Fibroblast of upper back skin (primary cell): ENCODE measurements around the gene CGNL1.
A peak's percentile ranks its signal among the peaks of the same experiment; 100 is the strongest.

Experiments
- DNase-seq: peaks from one replicate; pipeline ENCODE4 v3.0.0-alpha.2; 2013

CGNL1 gene

DNA sequence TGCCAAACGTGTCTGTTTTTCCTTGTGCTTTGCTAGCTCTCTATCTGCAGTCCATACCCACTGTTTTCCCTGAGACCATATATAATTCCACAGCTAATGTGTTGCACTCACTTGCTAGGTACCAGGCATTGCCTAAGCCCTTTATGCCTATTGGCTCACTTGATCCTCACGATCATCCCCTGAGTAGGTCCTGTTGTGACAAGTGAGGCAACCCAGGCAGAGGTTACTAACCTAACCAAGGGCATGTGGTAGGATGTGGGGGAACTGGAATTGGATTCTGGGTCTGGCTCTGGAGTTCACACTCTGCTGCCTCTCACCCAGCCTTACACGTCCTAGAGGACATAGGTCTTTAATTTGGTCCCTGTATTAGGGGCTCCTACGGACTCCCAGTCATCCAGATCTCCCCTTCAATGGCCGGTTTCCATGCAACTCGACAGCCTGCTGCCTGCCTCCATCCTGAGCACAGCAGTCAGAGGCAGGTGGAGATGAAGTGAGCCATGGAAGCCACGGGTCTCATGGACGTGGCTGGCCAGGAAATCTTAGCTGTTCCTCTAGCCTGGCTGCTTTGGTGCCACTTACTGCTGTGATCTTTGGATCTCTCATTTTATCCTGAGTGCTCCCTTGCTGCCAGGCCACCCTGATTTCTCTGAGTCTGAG, 176.5 kb downstream of the CGNL1 start:
- DNase-seq = no peak

DNA sequence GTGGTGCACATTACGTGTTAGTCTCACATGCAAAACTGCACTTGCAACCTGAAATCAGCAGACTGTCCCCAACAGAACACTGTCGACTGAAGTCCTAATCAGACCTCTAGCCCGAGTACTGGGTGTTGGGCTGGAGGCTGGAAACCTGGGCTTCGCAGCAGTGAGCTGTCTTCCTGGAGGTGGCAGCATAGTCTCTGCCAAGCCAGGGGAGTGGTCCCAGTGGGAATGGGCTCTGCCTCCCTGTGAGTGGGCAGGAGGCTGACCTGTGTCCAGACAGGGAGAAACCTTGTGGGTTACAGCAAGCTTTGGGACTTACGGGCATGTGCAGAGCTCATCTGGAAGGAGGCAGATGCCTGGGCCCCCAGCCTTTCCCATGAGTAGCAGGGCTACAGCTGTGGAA, 177.2 kb downstream of the CGNL1 start:
- no peak for DNase-seq

DNA sequence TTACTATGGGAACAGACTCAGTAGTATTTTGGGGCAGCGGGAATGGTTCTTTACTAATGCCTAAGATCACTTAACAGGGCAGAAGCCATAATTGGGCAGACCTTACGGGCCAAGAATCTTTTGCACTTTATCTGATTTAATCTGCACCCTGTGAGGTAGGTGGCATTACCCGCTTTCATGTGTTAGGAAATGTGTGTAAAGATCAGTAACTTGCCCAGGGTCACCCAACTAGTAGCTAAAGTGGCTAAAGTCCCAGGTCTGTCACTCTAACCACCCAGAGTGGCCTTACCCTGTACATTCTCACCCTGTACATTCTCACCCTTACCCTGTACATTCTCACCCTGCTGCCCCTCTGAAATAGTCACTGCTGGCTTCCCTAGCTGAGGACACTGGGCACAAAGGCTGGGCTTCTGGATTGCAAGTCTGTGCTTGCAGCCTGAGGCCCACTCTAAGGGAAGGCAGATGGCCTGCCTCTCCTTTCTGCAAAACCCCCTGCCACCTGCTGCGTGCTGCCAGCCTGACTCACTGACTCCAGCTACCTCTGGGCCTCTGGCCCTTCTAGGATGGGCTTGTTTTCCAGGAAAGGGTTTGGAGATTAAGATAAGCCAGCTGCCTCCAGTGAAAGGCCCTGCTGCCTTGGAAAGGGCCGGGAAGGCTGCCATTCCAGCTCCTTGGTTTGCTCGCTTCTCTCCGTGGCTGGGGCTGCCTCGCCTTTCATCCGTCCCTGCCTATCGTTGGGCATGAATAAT, 177.9 kb downstream of the CGNL1 start:
- no peak for DNase-seq

DNA sequence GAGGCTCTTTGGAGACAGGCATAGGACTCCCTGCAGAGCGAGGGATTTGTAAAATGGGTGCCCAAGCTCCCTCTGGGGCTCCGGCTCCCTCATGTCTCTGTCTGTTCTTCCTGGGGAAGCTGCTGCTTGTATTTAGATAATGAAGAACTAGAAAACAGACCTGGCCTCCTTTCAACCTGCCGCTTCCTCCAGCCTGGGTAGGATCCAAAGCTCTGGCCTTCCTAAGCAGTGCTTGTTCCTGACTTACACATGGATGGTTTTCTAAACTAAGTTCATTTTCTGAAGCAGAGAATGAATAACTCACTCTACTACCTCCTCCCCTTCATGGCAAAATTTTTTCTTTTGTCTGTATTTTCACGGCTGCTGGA, 178.5 kb downstream of the CGNL1 start:
- DNase-seq = no peak

DNA sequence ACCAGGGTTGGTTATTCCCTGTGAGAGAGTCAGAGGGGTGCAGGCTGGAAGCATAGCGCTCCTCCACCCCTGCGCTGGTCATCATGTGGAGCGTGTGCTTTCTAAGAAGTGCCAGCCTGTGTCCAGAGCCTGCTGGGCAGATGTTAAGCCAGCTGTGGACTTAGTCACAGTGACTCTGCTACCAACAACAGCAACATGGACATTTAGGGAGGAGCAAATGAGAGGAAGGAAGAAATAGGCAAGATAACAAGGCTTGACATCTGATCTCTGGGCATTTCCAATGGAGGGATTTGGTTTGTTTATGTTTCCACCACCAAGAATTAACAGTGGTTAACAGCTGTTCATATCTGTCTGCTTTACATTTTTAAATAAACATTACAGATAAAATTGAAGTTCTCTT, 179.0 kb downstream of the CGNL1 start:
- DNase-seq = no peak

DNA sequence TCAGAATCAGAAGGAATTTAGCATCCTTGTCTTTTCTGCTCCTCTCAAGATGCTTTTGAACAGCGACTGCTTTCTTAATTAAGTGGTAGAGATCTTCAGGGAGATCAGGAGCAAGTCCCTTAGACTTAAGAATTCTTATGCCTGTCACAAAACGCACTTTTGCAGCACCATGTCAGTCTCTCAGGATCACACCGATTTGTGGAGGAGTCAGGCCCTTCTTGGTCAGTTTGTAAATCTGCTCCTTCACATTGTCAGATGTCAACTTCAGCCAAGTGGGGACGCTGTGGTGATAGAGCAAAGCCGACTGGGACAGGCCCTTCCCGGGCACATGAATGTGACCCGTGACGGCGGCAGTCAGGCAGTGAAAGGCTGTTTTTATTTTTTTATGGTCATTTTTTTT, 179.7 kb downstream of the CGNL1 start:
- DNase-seq = no peak

DNA sequence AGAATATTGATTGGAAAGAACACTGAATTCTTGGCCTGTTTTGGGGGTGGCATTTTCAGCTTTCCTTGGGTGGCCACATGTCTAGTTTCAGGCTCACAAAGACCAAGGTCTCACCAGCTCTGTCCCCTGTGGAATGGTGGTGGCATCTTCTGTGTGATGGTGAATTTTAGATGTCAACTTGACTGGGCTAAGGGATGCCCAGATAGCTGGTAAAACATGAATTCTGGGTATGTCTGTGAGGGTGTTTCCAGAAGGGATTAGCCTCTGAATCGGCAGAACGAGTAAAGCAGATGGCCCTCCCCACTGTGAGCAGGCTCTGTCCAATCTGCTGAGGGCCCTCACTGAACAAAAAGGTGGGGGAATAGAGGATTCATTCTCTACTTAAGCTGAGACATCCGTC, 181.0 kb downstream of the CGNL1 start:
- no peak for DNase-seq

DNA sequence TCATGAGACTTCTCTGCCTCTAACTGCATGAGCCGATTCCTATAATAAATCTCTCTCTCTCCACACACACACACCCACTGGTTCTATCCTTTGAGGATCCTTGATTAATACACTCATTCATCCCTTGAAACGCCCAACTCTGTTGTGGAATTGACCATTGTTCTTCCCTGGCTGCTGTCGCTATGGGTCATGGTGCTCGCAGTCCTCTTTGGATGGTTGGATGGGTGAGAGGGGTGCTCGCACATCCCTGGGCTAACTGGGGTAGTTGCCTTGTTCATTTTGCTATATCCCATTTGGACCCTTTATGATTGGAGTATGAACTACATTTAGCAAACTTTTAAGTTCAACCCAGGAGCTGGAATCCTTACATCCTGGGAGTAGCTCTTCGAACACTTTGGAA, 181.5 kb downstream of the CGNL1 start:
- DNase-seq = no peak

DNA sequence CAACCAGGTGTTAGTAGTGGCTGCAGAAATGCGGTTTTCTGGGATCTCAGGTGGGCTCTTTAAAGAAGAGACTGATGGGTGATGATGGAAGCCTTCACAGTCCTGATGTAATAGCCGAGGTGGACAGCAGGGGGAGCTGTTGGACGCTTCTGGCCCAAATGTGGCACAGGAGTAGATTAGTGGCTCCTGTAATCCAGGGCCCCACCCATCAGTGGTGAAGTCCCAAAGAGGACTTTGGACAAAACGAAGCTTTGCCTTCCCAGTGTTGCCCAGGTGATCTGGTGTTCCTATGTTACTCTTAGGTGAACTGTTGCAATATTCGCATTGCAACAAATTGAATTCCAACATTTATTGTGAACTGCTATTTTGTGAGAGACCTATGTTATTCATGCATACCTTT, 183.6 kb downstream of the CGNL1 start:
- peak; percentile 40 for DNase-seq

DNA sequence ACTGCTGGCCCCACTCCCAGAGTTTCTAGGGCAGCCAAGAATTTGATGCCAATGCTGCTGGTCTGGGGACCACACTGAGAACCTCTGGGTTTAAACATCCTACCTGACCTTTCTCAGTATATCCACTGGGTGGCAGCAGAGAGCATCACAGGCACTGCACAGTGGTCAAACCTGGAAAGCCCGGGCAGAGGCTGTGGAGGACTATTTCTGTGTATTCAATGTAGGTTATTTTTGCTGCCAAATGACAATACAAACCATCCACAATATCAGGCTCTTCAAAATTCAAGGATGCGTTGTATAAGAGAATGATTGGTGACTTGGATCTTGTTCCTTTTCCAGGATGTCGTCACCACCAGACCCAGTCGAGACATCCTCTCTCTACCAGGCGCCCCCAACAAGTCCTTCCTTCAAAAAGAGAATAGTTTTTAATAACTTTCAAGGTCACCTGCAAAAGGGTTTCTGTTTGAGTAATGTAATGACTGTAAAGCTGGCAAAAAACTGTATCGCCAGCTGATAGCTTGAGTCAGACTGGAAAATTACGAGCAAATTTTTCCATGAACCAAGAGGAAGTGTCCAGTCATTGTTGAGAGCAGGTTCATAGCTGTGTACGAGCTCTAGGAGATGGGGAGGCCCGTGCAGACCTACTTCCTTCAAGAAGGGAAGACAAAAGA, 184.9 kb downstream of the CGNL1 start:
- DNase-seq = peak; percentile 66

DNA sequence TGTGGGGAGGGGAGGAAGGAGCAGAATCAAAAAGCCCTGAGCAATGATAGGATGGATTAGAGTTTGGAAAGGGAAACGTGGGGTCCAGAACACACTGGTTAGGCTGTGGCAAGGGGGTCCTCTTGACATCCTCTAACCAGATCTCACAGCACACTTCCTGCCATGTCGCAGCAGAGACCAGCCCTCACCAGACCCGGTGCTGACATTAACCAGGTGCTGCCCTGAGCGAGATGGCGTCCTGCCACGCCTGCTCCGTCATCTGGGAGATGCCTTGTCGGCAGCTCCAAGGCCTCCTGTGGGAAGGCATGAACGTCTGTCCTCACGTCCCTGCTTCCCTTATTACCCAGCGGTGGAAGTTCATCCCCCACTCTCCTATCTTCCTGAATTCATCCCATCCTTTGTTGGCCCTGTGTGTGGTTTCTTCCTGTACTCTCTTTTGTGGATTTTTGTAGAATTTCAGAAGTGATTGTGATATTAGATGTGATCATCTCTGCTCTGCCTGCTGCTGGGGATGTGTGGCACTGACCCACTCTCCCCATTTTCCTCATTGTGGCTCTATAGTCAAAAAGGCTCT, 186.0 kb downstream of the CGNL1 start:
- DNase-seq = no peak

DNA sequence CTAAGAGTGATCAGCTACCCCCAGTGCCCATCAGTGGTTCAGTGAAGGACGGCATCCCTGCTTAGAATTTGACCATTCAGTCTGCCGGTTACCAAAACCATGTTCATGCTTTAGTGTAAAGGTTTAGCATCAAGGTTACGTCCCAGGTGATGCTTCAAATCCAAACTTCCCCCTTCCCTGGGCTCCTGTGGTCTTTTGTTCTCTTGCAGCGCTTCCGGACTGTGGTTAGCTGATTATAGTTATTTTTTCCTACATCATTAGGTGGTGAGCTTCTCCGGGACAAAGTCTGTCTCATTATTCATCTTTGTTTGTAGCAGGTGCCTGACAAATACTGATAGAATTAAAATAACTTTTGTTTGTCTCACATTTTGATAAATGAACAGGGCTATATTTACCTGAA, 187.1 kb downstream of the CGNL1 start:
- no peak for DNase-seq

DNA sequence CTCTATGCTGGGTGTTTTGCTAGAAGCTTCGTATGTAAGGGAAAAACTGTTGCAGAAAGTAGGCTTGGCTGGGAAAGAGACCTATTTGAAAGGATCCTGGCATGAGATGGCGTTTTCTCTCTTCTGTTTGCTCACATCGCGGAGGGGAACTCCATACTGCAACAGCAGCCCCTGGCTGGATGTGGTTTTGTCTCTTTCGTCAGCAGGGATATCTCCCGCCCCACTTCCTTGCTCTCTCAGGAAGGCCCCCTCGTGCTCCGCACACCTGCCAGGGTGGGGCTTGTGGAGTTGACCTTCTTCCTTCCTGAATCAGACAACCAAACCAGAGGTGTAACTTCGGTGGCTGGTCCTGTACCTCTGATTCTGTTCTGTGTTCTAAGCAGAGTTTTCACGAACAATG, 189.0 kb downstream of the CGNL1 start:
- DNase-seq = no peak

DNA sequence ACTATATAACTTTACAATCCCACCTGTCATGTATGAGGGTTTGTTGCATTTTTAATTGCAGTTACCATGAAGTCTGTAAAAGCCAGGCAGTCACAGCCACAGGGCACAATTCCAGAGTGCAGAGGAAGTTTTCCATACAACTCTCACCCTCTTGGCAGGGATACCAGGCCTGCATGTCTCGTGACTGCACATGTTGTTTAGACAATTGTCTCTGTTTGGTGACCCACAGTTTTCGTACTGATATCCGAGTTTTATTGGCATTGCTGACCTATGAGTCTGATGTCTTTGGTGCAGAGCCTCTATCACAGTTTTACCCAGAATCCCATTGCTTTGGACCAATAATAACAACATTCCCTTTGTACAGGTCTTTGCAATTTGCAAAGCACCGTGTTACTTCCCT, 190.5 kb downstream of the CGNL1 start:
- no peak for DNase-seq

DNA sequence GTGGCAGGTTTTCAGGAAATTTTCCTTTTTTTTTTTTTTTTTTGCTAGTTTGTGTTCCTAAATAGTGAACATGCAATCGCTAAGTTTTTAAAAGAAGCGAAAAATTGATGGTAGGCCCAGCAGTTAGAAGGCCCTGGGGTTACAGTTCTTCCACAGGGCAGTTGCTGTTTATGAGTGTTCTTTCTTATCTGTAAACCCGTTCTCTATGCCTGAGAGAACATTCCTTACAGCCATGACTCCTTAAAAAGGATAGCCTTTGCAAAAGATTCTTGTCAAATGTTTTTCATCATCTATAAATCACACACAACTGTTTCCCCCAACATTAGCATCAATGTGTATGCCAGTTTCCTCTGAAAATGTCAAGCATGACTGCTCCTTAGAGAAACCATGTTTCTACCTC, 191.6 kb downstream of the CGNL1 start:
- DNase-seq = no peak

DNA sequence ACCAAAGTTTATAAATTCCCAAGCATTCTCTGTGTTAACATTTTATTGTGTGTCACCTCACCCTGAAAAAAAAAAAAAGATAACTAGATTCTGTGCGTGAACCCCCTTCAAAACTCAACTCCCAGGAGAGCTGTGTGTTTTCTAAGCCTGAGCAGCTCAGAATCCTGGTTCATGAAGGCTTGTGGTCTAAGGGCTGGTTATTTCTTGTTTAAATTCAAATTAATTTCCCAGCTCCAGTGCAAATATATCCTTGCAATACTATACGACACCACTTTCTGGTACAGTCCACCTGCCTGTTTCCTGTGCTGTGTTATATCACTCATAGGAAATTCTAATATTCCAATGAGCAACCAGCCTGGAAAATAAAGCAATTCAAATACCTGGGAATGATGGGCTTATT, 192.0 kb downstream of the CGNL1 start:
- DNase-seq = no peak

DNA sequence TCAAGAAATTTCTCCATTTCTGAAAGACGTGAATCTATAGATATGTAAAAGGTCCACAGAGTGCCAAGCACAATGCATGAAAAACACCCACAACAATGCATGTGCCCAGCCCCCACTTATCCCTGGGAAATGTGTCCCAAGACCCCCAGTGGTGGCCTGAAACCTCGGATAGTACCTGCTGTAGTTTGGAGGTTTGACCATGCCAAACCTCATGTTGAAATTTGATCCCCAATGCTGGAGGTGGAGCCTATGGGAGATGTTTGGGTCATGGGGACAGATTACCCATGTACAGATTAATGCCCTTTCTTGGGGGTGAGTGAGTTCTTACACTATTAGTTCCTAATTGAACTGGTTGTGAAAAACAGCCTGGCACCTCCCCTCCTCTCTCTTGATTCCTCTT, 194.0 kb downstream of the CGNL1 start:
- no peak for DNase-seq

DNA sequence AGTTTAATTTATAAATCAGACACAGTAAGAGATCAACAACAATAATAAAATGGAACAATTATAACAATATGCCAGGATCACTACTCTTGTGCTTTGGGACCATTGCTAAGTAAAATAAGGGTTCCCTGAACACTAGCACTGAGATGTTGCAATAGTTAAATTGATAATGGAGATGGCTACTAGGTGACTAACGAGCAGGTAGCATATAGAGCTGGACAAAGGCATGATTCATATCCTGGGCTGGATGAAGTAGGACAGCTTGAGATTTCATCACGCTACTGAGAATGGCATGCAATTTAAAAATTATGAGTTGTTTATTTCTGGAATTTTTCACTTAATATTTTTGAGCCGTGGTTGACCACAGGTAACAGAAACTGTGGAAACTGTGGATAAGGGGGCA, 194.7 kb downstream of the CGNL1 start:
- DNase-seq = peak; percentile 76

DNA sequence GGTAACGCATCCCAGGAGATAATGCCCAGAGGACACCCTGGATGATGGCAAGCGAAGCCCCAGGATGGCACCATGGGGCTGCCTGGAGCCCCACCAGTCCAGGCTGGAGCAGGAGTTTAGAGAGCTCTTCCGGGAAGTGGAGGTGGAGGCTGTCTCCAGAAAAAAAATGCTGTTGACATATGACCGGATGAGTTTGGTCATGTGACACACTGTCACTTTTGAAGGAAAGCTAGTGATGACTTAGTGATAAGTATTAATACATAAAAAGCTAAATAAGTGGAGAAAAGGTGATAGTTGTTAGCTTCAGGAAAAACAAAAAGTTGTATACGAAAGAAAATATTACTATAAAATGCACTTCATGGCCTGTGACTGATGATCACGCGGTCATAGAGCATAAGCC, 195.4 kb downstream of the CGNL1 start:
- no peak for DNase-seq

DNA sequence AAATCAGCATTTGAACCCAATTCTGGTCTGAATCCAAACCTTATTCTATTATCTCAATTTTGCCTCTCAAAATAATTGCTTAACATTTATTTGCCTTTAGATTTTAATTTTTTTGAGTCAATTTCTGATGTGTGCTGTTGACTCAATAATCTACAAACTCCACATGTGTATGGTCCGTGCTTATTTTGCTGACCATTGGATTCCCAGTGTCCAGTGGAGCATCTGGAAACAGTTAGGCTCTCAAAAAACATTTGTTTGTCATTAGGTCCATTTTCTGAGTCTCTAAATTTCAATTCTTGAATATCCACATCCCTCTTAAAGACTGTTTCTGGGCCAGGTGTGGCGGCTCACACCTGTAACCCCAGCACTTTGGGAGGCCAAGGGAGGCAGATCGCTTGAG, 196.2 kb downstream of the CGNL1 start:
- no peak for DNase-seq

DNA sequence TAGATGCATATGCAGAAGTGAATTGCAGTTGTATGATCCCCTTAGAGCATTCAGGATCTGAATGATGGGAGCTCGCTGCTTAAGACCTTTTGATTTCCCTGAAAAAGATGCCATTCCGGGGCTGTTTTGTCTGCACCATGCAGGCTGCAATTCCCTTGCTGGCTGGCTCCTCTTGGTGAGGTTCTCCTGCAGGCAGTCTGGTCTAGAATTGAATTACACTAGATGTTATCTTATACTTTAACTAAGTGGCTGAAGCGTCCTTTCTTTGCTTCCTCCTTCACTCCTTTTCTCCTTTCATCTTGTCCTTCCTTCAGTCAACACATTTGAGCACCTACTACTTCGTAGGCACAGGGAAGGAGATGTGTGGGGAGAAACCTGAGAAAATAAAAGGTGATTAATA, 196.8 kb downstream of the CGNL1 start:
- no peak for DNase-seq

DNA sequence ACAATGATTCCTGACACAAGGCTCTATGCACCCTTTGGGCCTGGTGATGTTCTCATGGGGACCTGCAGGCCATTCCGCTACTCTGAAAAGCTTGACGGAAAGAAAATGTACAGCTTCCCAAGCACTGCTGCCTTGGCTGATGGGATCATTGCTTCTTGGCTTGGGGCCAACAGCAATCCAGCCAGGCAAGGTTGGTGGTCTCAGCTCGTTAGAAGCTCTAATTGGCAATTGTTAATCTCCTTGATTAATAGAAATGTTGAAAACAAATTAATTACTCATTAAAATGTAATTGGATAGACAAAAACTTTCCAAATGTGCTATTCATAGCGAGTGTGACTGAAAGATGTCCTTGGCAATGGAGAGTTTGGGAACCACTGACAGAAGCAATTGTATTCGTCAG, 199.1 kb downstream of the CGNL1 start:
- no peak for DNase-seq

DNA sequence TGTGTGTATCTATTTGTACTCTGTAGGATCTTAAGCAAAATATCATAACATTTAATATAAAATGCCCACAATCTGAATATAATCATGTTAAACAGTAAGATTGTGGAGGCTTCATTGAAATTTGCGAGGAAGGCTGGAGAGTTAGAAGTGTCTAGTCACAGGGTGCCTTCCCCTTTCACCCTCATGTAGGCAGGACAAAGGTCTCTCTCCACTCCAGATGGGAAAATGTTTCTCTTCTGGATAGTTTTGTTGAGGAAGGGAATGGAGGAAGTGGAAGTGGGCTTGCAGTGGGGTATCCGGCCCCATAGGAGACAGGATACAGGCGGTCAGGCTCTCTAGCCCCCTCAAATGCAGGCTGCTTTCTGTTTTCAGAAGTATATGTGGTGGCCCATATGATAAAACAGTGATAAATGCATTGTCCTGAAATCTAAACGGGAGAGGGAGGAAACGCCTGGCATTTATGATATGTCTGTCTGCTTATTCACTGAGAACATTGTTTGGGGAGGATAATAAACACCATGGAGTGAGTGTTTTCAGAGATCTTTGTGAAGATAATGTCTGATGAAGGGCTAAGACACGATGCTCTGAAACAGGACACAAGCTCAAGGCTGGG, 202.1 kb downstream of the CGNL1 start:
- DNase-seq = no peak

DNA sequence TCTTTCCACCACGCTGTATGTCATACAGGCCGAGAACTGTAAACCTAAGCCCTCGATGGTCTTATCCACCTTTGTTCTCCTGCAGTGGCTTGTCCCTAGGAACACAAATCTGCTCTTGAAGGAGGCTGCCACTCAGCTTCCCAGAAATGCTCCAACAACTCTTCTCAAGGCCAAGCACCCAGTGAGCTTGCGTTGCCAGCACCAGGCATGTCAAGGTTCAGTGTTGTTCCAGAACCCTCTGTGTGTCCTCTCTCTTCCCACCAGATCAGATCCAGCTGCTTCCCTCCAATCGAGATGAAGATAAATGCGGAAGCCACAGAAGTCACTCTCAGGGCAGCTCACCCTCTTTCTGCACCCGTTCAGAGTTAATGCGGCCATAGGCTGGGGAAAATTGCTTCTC, 204.1 kb downstream of the CGNL1 start:
- DNase-seq = no peak
